ENCODE data around the gene TAF10. TPM values are rescaled to one million over a fixed set of nuclear protein-coding genes. Genes with fewer than 3 reads are reported as not detected.

TAF10 gene
- total RNA-seq, 1 donor from 2014 or later, result 83.6 TPM

- intact Hi-C loops (cut with DNase I), result loop anchor here (5.0 kb wide), 1 partner anchor 82 kb away; the partner anchor contains the start of gene MRPL17
- no peak for DNase-seq
- no peak for ATAC-seq (ENCODE audit: poor library complexity)
Observed at GRCh38 chr11:6599881-6600390, 12.1 kb downstream of the TAF10 start.

GRCh38 chr11:6599449-6599848, 12.6 kb downstream of the TAF10 start:
- intact Hi-C loops (cut with DNase I), result no loop called here
- ATAC-seq (ENCODE audit: poor library complexity) (no peak), DNase-seq (no peak)

DNA sequence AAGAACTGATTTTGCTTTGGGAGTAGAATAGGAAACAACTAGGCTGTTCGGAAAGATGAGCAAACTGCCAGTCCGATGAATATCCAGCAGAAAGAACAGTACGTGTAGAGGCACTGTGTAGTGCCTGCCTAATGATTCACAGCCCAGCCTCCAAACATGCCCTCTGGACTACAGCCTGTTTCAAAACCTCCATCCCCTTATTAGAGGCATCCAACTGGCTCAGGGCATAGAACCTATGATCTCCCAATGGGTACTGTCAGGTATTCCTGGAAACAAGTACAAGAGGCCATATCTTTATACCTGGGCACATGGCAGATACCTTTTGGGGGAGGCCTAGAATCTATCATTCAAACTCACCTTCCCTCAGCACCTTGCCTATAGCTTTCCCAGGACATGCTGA, 13.5 kb downstream of the TAF10 start:
- ATAC-seq (ENCODE audit: poor library complexity) (no peak), DNase-seq (no peak)
- intact Hi-C loops (cut with DNase I), result no loop called here

- intact Hi-C loops (cut with DNase I), result no loop called here
- no peak for DNase-seq
- ATAC-seq (ENCODE audit: poor library complexity), result peak; percentile 75
Observed at GRCh38 chr11:6596239-6596877, 15.7 kb downstream of the TAF10 start.

DNA sequence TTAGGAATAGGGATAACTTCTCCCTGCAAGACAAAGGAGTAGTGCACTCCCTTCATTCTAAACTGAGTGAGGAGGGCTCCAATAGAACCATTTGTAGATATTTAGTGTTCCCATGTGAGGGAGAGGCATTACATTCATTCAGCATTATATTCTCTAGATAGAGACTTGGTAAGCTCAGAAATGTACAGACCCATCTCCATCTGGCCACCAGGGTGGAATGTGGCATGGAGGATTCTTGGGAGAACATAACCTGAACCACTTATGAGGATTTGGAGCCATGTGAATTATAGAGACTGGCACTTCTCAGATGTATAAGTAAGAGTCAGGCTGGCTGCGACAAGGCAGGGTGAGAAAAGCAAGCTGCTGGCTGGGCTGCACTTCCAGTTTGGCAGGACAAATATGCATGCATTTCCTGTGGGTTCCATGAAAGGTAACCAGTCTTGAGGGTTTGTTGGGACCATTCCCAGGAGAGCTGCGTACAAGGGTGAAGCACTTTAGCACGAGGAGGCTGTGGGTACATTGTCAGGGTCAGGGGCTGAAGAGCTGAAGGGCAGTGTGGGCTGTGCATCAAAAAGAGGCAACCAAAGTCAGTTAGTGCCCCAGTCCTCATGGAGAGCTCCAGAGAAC, 17.8 kb downstream of the TAF10 start:
- intact Hi-C loops (cut with DNase I), result no loop called here

GRCh38 chr11:6588018-6588417, 24.0 kb downstream of the TAF10 start:
- DNase-seq (no peak), ATAC-seq (ENCODE audit: poor library complexity) (no peak)
- intact Hi-C loops (cut with DNase I), result no loop called here

More for the DNA sequence above, 17.8 kb downstream of the TAF10 start:
- ATAC-seq (ENCODE audit: poor library complexity) (peak; percentile 35), DNase-seq (no peak)

DNA sequence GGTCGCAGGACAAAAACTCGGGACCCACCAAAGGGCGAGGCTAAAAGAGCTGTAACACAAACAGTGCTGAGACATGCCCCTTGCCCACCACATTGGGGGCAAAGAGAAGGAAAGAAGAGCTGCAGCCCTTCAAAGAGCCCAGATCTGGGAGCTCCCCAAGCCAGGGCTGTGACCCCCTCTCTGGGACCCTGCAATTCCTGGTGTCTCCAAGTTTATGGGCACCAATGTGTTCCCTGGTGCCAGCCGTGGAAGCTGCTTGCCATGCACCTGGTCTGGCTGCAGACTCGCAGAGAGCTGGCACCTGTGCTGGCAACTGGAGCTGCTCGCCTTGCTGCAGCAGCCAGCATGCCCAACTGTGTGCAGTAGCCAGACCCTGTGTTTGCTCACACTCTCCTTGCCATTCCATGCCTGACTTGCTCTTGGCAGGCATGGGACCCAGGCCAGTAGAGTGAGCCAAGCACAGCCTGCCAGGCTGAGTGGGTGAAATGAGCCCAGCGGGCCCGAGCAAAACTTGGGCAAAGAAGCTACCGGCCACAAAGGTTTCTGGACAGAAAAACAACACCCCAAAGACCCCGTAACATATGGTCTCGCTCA, 24.6 kb downstream of the TAF10 start:
- DNase-seq, result peak; percentile 73
- intact Hi-C loops (cut with DNase I), result no loop called here

DNA sequence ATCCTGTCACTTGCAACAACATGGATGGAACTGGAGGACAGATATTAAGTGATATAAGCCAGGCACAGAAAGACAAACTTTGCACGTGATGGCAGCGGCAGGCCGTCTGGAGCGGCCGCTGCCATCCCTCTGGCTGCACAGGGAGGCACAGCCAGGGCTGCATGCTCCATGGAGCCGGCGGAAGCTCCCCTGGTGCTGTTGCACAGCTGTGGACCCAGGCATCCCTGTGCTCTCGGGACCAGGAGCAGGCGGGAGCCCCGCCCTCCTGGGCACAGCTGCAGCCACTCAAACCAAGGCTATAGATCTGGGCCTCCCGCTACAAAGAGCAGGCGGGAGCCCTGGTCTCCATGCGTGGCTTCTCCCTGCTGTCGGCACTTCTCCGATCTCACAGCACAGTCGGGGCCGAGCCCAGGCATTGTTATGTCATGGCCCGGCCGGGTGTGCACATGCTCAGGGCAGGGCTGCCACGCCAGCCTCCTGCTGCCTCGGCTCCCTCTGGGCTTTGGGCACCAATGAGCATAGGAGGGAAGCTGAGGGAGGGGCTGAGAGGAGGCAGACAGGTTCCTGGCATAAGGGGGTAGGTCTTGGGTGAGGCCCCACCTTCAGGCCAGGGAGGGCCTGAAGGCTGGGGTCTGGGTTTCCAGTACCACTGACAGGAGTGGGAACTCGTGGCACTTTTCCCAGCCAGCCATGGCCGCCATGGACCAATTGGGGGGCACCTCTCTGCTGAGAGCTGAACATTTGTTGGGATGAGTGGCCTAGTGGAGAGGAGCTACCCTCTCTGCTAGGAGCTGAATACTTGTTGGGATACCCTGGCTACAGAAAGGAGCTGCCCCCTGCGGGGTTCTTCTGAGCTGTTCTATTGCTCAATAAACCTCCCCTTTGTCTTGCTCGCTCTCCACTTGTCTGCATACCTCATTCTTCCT, 25.3 kb downstream of the TAF10 start:
- DNase-seq (peak; percentile 76), ATAC-seq (ENCODE audit: poor library complexity) (peak; percentile 86)
- intact Hi-C loops (cut with DNase I), result no loop called here

More for the DNA sequence above, 24.6 kb downstream of the TAF10 start:
- ATAC-seq (ENCODE audit: poor library complexity), result peak; percentile 93

GRCh38 chr11:6584528-6584927, 27.5 kb downstream of the TAF10 start:
- intact Hi-C loops (cut with DNase I), result no loop called here
- no peak for DNase-seq
- ATAC-seq (ENCODE audit: poor library complexity), result no peak

- intact Hi-C loops (cut with DNase I), result no loop called here
- no peak for ATAC-seq (ENCODE audit: poor library complexity)
- no peak for DNase-seq
Observed at GRCh38 chr11:6583584-6583983, 28.4 kb downstream of the TAF10 start.

- intact Hi-C loops (cut with DNase I), result no loop called here
- DNase-seq, result no peak
- peak; percentile 32 for ATAC-seq (ENCODE audit: poor library complexity)
Observed at GRCh38 chr11:6579681-6580080, 32.3 kb downstream of the TAF10 start.

- intact Hi-C loops (cut with DNase I), result no loop called here
Observed at GRCh38 chr11:6578134-6578533, 33.9 kb downstream of the TAF10 start.

DNA sequence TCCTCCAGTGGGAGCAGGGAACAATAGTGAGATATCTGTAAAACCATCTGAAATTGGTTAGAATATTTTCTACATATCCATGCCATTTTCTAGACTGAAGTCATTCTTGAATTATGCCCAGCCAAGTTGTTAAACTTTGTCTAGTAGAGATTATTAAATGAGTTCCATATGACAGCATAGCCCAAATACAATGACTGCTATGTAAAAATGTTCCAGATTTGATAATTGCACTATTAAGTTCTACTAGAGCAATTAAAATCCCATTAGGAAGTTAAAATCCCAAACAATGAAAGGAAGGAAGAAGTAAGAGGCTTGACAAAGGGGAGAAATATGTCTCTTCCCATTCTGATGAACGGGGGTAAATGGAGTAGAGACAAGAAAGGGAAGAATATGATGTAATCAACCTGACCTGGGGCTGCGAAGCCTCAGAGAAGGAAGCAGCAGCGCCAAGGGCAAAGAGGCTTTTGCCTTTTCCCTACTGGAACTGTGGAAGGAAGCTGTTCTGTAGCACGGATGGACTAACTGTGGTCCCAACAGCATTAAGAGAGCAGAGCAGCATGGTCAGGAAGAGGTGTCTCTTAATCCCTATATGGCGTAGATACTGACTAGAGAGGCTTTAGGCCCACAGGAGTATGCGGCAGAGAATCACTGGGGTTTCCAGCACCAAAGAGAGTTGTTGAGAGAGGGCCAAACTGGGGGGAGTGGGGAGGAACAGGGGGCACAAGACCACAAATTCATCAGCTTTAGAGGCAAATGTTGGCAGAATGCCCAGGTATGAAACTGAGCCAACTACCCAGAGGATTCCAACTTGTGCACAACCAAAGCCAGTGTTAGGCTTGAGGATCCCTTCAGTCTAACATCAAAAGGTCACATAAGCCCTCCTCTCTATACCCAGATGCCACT, 35.3 kb downstream of the TAF10 start:
- DNase-seq, result no peak
- ATAC-seq (ENCODE audit: poor library complexity), result peak; percentile 75
- intact Hi-C loops (cut with DNase I), result loop anchor here (2.0 kb wide), 1 partner anchor 38 kb away; no protein-coding TSS in a partner anchor

More at GRCh38 chr11:6578134-6578533, 33.9 kb downstream of the TAF10 start:
- ATAC-seq (ENCODE audit: poor library complexity) (no peak), DNase-seq (no peak)

DNA sequence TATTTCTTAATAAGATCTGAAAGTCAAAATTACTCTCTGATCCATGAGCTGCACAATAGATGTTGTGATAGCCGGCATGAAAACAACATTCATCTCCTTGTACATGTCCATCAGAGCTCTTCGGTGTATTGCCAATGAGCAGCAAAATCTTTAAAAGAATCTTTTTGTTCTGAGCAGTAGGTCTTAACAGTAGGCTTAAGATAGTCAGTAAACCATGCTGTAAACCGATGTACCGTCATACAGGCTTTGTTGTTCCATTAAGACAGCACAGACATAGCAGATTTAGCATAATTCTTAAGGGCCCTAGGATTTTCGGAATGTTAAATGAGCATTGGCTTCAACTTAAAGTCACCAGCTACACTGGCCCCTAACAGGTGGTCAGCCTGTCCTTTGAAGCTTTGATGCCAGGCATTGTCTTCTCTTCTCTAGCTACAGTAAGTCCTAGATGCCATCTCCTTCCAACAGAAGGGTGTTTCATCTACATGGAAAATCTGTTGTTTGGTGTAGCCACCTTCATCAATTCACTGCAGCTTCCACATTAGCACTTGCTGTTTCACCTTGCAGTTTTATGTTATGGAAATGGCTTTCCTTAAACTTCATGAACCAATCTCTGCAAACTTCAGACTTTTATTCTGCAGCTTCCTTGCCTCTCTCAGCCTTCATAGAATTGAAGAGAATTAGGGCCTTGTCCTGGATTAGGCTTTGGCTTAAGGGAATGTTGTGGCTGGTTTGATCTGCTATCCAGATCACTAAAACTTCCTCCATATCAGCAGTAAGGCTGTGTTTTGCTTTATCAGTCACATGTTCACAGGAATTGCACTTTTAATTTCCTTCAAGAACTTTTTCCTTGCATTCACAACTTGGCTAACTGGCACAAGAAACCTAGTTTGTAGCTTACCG, 37.0 kb downstream of the TAF10 start:
- no peak for DNase-seq
- no peak for ATAC-seq (ENCODE audit: poor library complexity)
- intact Hi-C loops (cut with DNase I), result no loop called here

DNA sequence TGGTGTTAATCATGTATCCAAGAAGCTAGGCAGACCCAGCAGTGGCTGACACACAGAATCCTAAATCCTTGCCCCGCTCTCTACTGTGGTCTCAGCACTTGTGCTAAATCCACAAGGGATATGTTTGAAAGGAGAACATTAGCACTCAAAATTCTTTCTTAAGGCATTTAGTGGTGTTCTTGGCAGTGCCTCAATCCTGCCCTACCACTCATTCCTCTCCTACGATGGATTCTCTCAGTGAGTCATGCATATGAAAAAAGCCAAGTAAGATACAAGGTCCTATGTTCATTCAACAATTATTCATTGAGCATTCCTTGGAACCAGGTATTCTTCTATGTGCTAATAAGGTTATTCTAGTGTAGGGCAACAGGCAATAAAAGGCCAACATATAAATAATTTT, 39.8 kb downstream of the TAF10 start:
- ATAC-seq (ENCODE audit: poor library complexity) (no peak), DNase-seq (no peak)
- intact Hi-C loops (cut with DNase I), result no loop called here

- DNase-seq (no peak), ATAC-seq (ENCODE audit: poor library complexity) (no peak)
- intact Hi-C loops (cut with DNase I), result no loop called here
Observed at GRCh38 chr11:6571434-6572008, 40.5 kb downstream of the TAF10 start.

All from Right ventricle myocardium superior (tissue), 1 donor.